HG02642 (cell line): Measurements from ENCODE around the gene MYO1B.
A peak's percentile ranks its signal among the peaks of the same experiment; 100 is the strongest.

ENCODE experiments used
- ATAC-seq: cut with Tn5 transposase; IDR thresholded peaks from one replicate; pipeline ENCODE4 v1.9.1; 2021; ENCODE audit warnings: mild to moderate bottlenecking; ENCODE audit not compliant: unreplicated experiment, poor library complexity

Gene MYO1B

GRCh38 chr2:191350826-191351225 is 105.6 kb downstream of the MYO1B start:
- ATAC-seq = no peak

GRCh38 chr2:191351298-191351697 is 106.1 kb downstream of the MYO1B start:
- no peak for ATAC-seq

- ATAC-seq = no peak
These were observed 106.7 kb downstream of the MYO1B start for GRCh38 chr2:191351921-191352320.

- no peak for ATAC-seq
These were observed 107.3 kb downstream of the MYO1B start for GRCh38 chr2:191352536-191352935.

- ATAC-seq = no peak
These were observed 110.1 kb downstream of the MYO1B start for GRCh38 chr2:191355170-191355758.

- ATAC-seq = no peak
These were observed 112.5 kb downstream of the MYO1B start for GRCh38 chr2:191357678-191358077.

- ATAC-seq = no peak
These were observed 113.3 kb downstream of the MYO1B start for GRCh38 chr2:191358325-191359025.

- no peak for ATAC-seq
These were observed 113.9 kb downstream of the MYO1B start for GRCh38 chr2:191359133-191359532.

- no peak for ATAC-seq
These were observed 115.7 kb downstream of the MYO1B start for GRCh38 chr2:191360918-191361317.

- ATAC-seq = no peak
These were observed 117.6 kb downstream of the MYO1B start for GRCh38 chr2:191362841-191363240.

GRCh38 chr2:191363267-191363666 is 118.1 kb downstream of the MYO1B start:
- no peak for ATAC-seq

- ATAC-seq = no peak
These were observed 119.9 kb downstream of the MYO1B start for GRCh38 chr2:191365089-191365488.

GRCh38 chr2:191366199-191366598 is 121.0 kb downstream of the MYO1B start:
- ATAC-seq = no peak

GRCh38 chr2:191369034-191369433 is 123.8 kb downstream of the MYO1B start:
- no peak for ATAC-seq

GRCh38 chr2:191374366-191374765 is 129.2 kb downstream of the MYO1B start:
- ATAC-seq = no peak

GRCh38 chr2:191374939-191375338 is 129.7 kb downstream of the MYO1B start:
- no peak for ATAC-seq

- ATAC-seq = peak; percentile 74
These were observed 131.9 kb downstream of the MYO1B start for GRCh38 chr2:191376981-191377629.

- ATAC-seq = no peak
These were observed 134.2 kb downstream of the MYO1B start for GRCh38 chr2:191379375-191379774.

GRCh38 chr2:191382801-191383200 is 137.6 kb downstream of the MYO1B start:
- ATAC-seq = no peak

- ATAC-seq = no peak
These were observed 138.3 kb downstream of the MYO1B start for GRCh38 chr2:191383486-191383885.

GRCh38 chr2:191384829-191385228 is 139.6 kb downstream of the MYO1B start:
- no peak for ATAC-seq
